Neural cell (in vitro differentiated cells): Measurements from ENCODE around the gene PTPRK.

Experiments used
- EP300 ChIP-seq: fragments of 450-650 bp; conservative IDR thresholded peaks from 2 replicates; pipeline ENCODE4 v1.6.1; 2014; ENCODE audit warnings: antibody characterized with exemption, mild to moderate bottlenecking, moderate library complexity; ENCODE audit not compliant: poor library complexity, severe bottlenecking
- EZH2 ChIP-seq: fragments of 200-600, 300-800 bp; shearing (Covaris generic), sonication (generic); IDR thresholded peaks from 2 replicates; pipeline ENCODE4 v1.6.1; 2014; ENCODE audit warnings: antibody characterized with exemption, low read length, borderline replicate concordance, mild to moderate bottlenecking; ENCODE audit not compliant: insufficient read depth, poor library complexity, severe bottlenecking
- POLR2AphosphoS5 ChIP-seq: IDR thresholded peaks from 2 replicates; pipeline ENCODE4 v1.6.1; 2012
- REST ChIP-seq: IDR thresholded peaks from 2 replicates; pipeline ENCODE4 v1.6.1; 2012; ENCODE audit warnings: borderline replicate concordance
- TF ChIP-seq, protein P1 (sequence below): fragments of 450-650 bp; IDR thresholded peaks from 2 replicates; pipeline ENCODE4 v1.5.1; 2014; ENCODE audit warnings: antibody characterized with exemption, mild to moderate bottlenecking, moderate library complexity; ENCODE audit not compliant: poor library complexity, severe bottlenecking

GRCh38 chr6:127920804-127921203 lies 599.6 kb downstream of the PTPRK start:
- TF ChIP-seq, protein P1, sequence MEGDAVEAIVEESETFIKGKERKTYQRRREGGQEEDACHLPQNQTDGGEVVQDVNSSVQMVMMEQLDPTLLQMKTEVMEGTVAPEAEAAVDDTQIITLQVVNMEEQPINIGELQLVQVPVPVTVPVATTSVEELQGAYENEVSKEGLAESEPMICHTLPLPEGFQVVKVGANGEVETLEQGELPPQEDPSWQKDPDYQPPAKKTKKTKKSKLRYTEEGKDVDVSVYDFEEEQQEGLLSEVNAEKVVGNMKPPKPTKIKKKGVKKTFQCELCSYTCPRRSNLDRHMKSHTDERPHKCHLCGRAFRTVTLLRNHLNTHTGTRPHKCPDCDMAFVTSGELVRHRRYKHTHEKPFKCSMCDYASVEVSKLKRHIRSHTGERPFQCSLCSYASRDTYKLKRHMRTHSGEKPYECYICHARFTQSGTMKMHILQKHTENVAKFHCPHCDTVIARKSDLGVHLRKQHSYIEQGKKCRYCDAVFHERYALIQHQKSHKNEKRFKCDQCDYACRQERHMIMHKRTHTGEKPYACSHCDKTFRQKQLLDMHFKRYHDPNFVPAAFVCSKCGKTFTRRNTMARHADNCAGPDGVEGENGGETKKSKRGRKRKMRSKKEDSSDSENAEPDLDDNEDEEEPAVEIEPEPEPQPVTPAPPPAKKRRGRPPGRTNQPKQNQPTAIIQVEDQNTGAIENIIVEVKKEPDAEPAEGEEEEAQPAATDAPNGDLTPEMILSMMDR: no peak
- no peak for TF ChIP-seq REST
- TF ChIP-seq EP300: no peak
- no peak for TF ChIP-seq EZH2
- TF ChIP-seq POLR2AphosphoS5: no peak
